Type B pancreatic cell (in vitro differentiated cells): ENCODE data around the gene EZR. TPM values are rescaled to one million over a fixed set of nuclear protein-coding genes. Genes with fewer than 3 reads are reported as not detected.
"Not testable (repeated sequence)": the region's sequence is repeated elsewhere in the genome, so short reads cannot be mapped to it uniquely, and the experiment has no call there.

Source experiments
- DNase-seq: peaks from one replicate; pipeline ENCODE4 v3.0.0; 2021; ENCODE audit warnings: mixed read lengths; ENCODE audit not compliant: unreplicated experiment; ENCODE audit errors: extremely low spot score
- H3K27ac Mint-ChIP-seq: 2 replicates; pipeline ENCODE4 v1.8.0; 2021; ENCODE audit warnings: mild to moderate bottlenecking, mixed read lengths
- H3K27me3 Mint-ChIP-seq: 2 replicates; pipeline ENCODE4 v1.8.0; 2021; ENCODE audit warnings: mixed read lengths
- H3K36me3 Mint-ChIP-seq: 2 replicates; pipeline ENCODE4 v1.8.0; 2021; ENCODE audit warnings: mixed read lengths
- H3K4me1 Mint-ChIP-seq: one replicate; pipeline ENCODE4 v1.8.0; 2021; ENCODE audit warnings: mixed read lengths; ENCODE audit not compliant: unreplicated experiment
- H3K4me3 Mint-ChIP-seq: 2 replicates; pipeline ENCODE4 v1.8.0; 2021; ENCODE audit warnings: mild to moderate bottlenecking, mixed read lengths
- H3K9me3 Mint-ChIP-seq: 2 replicates; pipeline ENCODE4 v1.8.0; 2021; ENCODE audit warnings: mixed read lengths
- CTCF ChIP-seq: fragments of 200-600 bp; sonication (generic); conservative IDR thresholded peaks from 2 replicates; pipeline ENCODE4 v1.5.0; 2021; ENCODE audit warnings: antibody characterized with exemption, mild to moderate bottlenecking
- total RNA-seq: library from RNA; stranded (reverse); gene quantifications from 2 replicates; pipeline ENCODE4 v1.2.1, GENCODE V29; 2021; ENCODE audit warnings: low replicate concordance

EZR gene
- total RNA-seq, 1 donor from 2014 or later, result 166 TPM

DNA sequence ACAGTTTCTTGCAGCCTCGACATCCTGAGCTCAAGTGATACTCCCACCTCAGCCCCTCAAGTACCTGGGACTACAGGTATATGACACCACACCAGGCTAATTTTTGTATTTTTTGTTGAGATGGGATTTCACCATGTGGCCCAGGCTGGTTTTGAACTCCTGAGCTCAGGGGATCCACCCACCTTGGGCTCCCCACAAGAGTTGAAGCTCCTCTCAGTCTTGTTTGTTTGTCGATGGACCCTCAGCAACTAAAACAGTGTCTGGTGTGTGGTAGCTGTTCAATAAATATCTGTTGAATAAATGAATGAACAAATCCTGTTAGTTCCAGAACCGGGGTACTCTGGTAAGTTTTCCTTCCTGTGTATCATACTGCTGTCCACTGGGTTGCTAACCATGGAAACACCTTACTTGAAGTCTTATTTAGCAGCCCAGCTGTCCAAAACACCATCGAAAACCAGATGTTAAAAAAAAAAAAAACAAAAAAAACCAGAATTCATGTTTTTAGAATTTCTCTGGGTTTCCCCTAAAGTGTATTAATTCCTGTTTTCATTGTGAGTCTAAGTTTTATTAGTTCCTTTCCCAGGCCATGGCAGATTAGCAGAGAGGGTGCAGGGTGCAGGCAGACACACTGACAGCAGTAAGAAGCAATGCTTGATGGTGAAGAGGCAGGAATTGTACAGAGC lies 7.8 kb upstream of the EZR start:
- Mint-ChIP-seq H3K9me3 (no peaks in the 10 kb centered on the region), H3K27me3 (no peaks in the 10 kb centered on the region), H3K27ac (no peak overlapping the region), H3K4me3 (no peak overlapping the region), H3K4me1 (peaks cover 14% of the 10 kb centered on the region), H3K36me3 (no peaks in the 10 kb centered on the region)
- TF ChIP-seq CTCF, result no peak
- DNase-seq, result no peak

DNA sequence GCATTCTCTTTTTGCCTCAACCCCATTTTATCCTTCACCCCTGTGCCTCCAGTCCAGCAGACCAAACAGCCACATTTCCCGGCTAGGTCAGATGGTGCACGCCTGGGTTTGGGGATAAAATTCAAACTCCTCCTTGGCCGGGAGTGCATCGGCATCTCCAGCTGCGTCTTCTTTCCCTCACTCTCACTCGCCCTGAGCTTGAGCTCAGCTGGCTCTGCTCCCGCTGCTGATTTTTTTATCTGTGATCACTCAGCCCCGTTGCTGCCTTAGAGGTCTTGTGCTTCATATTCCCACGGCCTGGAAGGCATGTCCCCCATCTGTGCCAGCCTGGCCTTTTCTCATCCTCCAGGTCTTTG lies 6.8 kb upstream of the EZR start:
- Mint-ChIP-seq H3K4me1 (peaks cover 10% of the 10 kb centered on the region), H3K27me3 (no peaks in the 10 kb centered on the region), H3K36me3 (no peaks in the 10 kb centered on the region), H3K4me3 (peak overlapping the region; percentile 46), H3K9me3 (no peaks in the 10 kb centered on the region), H3K27ac (peak overlapping the region; percentile 76)
- TF ChIP-seq CTCF, result no peak
- DNase-seq, result no peak

- Mint-ChIP-seq H3K4me3 (no peak overlapping the region), H3K27ac (peak overlapping the region; percentile 76), H3K36me3 (no peaks in the 10 kb centered on the region), H3K4me1 (peaks cover 10% of the 10 kb centered on the region), H3K27me3 (no peaks in the 10 kb centered on the region), H3K9me3 (peaks cover under 1% of the 10 kb centered on the region)
- no peak for DNase-seq
- no peak for TF ChIP-seq CTCF
Measured at GRCh38 chr6:158825038-158825950, 6.1 kb upstream of the EZR start.

GRCh38 chr6:158823616-158824015 lies 4.4 kb upstream of the EZR start:
- not testable (repeated sequence) for H3K9me3 Mint-ChIP-seq, H3K36me3 Mint-ChIP-seq, H3K4me3 Mint-ChIP-seq, H3K27ac Mint-ChIP-seq, H3K27me3 Mint-ChIP-seq, DNase-seq
- peaks cover 13% of the 10 kb centered on the region for H3K4me1 Mint-ChIP-seq

- Mint-ChIP-seq H3K4me3 (peak overlapping the region; percentile 87), H3K27ac (peak overlapping the region; percentile 95), H3K9me3 (peaks cover 5% of the 10 kb centered on the region), H3K27me3 (peaks cover 6% of the 10 kb centered on the region), H3K36me3 (peaks cover 29% of the 10 kb centered on the region), H3K4me1 (peaks cover 19% of the 10 kb centered on the region)
- DNase-seq, result no peak
- no peak for TF ChIP-seq CTCF
Measured at GRCh38 chr6:158819977-158820622, 932 bp upstream of the EZR start.
